NCI-H2196 treated with DMSO at 0.1 percent for 48 hours (cell line): Measurements from ENCODE around the gene MDGA2.
"Not testable (repeated sequence)": the region's sequence is repeated elsewhere in the genome, so short reads cannot be mapped to it uniquely, and the experiment has no call there.

Experiments used
- DNase-seq: peaks from one replicate; lab custom pipeline; 2025; ENCODE audit not compliant: unreplicated experiment; lab: John Stamatoyannopoulos, UW

Gene MDGA2

DNA sequence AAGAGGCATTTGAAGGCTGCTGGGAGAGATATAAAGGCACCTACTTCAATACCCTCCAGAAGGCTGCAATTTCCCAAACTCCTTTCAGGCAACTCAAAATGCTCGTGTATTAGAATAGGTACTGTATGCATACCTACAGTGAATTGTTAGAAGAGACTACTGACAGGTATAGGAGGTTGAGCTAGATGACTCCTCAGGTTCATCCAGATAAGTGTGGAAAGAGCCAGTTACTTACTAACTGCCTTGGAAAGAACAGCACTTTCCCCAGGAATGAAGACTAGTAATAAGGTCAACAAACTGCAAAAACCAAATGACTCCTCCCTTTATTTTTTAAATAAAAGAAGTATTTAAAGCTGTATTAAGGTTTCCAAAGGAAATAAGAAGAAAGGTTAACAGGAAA is 429.0 kb downstream of the MDGA2 start:
- no peak for DNase-seq

DNA sequence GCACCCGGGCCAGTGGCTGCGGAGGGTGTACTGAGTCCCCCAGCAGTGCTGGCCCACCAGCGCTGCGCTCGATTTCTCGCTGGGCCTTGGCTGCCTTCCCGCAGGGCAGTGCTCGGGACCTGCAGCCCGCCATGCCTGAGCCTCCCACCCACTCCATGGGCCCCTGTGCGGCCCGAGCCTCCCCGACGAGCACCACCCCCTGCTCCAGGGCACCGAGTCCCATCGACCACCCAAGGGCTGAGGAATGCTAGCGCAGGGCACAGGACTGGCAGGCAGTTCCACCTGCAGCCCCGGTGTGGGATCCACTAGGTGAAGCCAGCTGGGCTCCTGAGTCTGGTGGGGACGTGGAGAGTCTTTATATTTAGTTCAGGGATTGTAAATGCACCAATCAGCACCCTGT is 432.8 kb downstream of the MDGA2 start:
- DNase-seq, result not testable (repeated sequence)

DNA sequence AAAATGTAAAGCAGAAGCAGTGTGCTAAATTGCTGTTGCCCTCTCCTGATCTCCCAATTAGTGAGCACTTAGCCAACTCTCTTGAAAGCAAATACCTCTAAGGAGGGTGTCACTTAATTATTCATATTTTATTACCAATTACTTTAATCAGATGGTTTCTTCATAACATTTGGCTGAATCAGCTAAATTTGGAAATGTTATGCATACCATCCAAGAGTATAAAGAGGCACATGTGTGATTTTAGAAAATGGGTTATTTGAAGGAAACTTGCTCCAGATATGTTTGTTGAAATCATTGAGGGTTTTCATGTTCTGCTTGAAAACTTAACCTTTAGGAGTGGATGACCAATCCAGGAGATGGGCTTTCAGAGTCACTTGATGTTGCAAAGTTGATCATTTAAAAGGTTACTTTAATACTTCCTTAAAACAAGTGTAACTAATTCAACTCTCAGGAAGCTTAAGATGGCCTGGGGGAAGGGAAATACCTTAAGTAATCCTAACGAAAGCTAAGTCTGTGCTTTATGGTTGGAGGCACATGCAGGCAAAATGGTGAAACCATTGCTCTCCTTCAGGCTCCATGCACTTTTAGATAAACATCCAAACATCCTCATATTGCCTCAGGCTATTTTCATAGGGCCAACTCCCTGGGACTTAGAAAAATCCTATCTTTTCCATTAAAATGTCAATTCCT is 434.5 kb downstream of the MDGA2 start:
- no peak for DNase-seq

GRCh38 chr14:47235619-47236018 is 439.8 kb downstream of the MDGA2 start:
- no peak for DNase-seq

DNA sequence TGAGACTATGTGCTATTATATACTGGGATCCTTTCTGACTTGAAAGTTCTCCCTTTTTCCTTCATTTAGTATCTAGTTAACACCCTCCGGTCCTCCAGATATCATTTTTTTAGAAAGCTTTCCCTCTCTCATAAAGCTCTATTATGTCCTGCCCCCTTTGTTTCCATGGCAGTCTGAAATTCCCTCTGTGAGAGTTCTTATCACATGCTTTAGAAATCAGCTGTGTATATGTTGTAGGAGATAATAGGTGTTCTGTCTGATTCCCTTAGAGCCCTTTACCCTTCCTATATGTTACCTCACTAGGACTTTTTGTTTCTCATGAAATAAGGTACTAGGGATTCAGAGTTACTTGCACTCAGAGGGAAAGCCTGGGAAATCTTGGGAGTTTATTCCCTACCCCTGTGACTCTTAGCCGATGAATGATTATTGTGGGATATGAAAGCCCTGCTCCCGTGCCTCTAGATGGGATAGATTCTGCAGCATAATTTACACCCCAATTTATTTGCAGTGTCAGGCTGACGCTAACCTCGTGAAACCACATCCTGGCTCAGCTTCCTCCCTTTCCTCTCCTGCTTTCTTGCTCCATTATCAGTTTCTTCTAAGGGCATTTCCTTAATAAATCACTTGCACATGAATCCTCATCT is 448.4 kb downstream of the MDGA2 start:
- no peak for DNase-seq

DNA sequence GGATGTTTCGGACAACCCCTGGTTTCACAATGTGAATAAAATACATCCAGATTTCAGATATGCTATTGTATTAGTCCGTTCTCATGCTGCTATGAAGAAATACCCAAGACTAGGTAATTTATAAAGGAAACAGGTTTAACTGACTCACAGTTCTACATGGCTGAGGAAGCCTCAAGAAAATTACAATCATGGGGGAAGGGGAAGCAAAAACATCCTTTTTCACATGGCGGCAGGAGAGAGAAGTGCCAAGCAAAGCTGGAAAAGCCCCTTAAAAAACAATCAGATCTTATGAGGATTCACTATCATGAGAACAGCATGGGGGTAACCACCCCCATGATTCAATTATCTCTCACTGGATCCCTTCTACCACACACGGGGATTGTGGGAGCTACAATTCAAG is 451.7 kb downstream of the MDGA2 start:
- DNase-seq, result no peak

DNA sequence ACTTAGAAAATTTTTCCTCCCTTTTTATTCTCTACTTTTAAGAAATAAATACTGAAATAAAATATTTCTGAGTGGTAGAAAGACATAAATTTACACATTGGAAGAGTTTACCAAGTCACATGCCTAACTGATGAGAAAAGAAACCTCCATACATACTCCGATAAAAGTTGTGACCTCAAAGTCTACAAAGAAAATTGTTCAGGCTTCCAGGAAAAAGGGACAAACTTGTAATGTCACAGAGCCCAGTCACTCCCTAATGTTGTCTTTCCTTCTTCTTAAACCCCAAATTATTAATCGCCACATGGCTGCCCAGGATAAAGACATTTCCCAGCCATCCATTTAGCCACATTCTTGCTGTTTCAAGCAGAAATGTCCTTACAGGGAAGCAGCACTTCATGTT is 455.3 kb downstream of the MDGA2 start:
- no peak for DNase-seq

DNA sequence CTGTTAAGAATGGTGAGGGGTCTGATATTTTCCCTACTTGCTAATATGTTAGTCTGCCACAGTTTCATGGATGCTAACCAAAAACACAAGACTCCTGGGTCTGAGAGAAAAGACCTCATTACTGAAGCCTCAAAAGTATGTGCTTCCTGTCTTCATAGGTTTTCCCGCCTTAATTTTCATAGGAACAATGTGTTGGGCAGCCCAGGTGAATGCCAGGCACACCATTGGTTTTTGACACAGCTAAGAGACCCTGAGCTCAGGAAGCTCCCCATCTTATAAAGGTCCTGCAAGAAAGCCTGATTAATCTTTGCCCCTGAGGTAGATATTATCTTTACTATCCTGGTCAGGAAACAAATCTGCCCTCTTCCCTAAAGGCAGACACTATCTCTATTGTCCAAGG is 464.1 kb downstream of the MDGA2 start:
- DNase-seq, result no peak

- no peak for DNase-seq
These were observed 465.3 kb downstream of the MDGA2 start for GRCh38 chr14:47210099-47210498.

- DNase-seq, result no peak
These were observed 467.0 kb downstream of the MDGA2 start for GRCh38 chr14:47208434-47208833.

GRCh38 chr14:47207617-47208016 is 467.8 kb downstream of the MDGA2 start:
- DNase-seq, result no peak

DNA sequence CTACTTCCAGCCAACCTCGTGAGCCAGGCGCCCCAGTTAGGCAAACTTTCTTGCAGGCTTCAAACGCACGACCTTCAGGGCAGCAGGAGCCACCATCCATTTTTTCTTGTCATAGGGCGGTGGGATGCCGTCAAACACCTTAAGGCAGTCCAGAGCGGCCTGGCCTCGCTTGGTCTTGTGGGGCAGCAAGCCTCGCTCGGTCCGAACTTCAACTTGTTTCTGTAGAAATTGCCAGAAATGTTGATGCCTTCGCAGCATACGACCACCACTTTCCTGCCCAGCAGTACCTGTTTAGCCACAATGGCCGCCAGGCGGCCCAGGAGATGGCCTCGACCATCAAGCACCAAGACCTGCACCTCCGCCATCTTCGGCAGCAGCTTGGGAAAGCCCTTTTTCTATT is 474.7 kb downstream of the MDGA2 start:
- DNase-seq, result no peak

GRCh38 chr14:47195582-47195981 is 479.8 kb downstream of the MDGA2 start:
- no peak for DNase-seq

- DNase-seq, result no peak
These were observed 481.4 kb downstream of the MDGA2 start for GRCh38 chr14:47194055-47194454.

GRCh38 chr14:47192203-47192602 is 483.2 kb downstream of the MDGA2 start:
- DNase-seq, result not testable (repeated sequence)

GRCh38 chr14:47191700-47192099 is 483.7 kb downstream of the MDGA2 start:
- no peak for DNase-seq

DNA sequence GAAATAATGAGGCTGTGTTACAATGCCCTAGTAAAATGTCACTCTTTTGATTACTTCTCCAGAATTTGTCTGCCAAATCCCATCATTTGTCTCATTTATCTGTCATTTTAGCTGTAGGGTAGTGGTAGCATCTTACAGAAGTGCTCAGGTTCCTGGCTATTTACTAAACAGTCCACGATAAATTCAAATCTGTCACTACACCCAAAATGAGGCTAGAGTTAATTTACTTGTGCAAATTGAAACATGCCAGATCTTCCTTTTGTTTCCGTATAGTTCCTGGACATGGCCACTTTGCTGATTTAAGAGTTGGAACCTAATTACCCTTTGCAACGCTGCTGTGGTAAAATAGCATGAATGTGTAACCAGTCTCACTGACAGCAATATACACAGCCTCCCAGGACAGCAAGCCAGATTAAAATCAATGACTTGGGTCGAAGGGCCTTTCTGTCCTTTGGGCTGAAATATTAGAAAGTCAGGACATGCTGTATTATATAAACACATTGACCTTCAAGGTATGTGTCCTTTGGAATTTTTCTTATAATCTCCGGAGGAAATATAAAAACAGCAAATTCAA is 485.4 kb downstream of the MDGA2 start:
- DNase-seq, result no peak

DNA sequence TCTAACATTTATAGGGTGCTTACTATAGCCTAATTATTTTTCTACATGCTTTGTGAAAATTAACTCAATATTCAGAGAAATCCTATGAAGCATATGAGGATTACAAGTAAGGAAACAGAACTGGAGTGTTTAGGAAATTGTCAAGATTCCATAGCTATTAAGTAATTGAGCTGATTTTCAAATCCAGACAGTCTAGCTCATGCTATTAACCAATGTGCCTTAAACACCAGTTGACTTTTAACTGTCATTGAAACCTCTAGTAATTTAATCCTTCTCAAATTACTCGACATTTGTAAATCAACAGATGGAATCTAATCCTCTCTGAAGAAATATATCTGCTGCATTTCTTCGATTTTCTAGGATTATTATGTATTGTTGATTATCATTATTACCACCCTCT is 488.9 kb downstream of the MDGA2 start:
- DNase-seq, result no peak

GRCh38 chr14:47179906-47180305 is 495.5 kb downstream of the MDGA2 start:
- DNase-seq, result no peak

- not testable (repeated sequence) for DNase-seq
These were observed 503.5 kb downstream of the MDGA2 start for GRCh38 chr14:47171896-47172295.

- DNase-seq, result no peak
These were observed 508.0 kb downstream of the MDGA2 start for GRCh38 chr14:47167402-47167801.

- DNase-seq, result no peak
These were observed 520.0 kb downstream of the MDGA2 start for GRCh38 chr14:47155395-47155794.
